Stimulated activated CD4-positive, alpha-beta T cell treated with anti-CD3 and anti-CD28 coated beads, TNF-alpha, amount 100 ng/mL, for 24 hours (primary cell): ENCODE results near the gene DEXI.
A peak's percentile ranks its signal among the peaks of the same experiment; 100 is the strongest.
"Not testable (repeated sequence)": the region's sequence is repeated elsewhere in the genome, so short reads cannot be mapped to it uniquely, and the experiment has no call there.

ENCODE experiments used
- DNase-seq, 3 experiments: peaks; one replicate each; pipeline ENCODE4 v3.0.0-alpha.2; 2020; ENCODE audit warnings: low read depth in 3 of 3

Gene DEXI

DNA sequence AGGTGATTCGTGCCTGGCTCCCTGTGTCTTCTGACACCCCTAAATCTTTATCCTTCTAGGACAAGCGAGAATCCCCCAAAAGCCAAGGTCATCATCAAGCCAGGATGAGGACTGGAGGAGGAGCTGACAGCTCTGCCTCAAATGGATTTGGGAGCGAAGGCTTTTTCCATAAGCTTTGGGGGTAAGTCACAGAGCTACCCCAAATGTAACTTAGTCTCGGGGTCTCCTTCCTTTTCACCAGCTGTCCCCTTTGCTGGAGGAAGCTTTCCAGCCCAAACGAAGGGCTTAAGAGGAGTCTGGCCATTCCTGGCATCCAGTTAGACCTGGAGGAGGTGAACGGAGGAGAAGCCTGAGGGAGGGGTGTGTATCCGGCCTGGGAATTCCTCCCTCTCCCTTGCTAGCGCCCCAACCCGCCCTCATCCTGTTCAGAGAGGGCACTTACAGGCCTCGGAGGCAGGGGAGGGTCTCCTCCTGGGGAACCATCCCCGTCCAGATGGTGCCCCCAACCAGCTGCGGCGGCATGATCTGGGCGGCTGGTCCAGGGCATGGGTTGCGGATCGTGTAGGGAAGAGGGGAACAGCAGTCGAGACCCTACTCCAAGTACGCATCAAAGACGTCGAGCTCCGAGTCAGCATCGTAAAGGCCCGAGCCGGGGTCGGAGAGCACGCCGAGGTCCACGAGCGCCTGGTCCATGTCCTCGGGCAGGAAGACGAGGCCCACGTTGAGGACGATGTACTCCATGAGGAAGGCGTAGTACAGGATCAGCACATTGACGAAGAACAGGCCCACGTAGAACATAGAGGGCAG, 938 bp downstream of the DEXI start:
- no peak for DNase-seq

DNA sequence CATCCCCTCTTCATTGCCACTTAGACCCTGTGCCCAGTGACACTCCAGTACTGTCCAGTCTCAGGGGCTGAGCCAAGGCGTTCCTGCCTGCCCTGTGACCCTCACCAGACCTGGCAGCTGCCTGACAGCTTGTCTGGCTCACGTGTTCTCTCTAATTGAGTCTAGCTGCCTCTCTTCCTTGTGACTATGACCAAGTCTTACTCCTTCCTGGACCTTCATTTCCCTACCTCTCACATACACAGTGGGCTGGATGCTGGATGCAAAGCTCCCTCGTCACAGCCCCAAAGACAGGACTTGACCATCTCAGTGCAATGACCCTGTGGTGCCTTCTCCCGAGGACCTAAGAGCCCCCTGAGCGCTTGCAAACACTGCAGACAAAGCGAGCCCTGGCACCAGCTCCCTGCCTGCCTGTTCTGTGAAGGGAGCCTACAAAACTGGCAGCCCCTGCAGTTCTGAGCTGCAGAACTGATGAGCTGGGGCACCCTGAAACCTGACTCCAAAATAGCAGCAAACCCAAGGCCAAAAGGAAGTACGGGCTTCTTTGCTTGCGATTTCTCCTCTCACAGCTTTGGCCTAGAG, 1.7 kb downstream of the DEXI start:
- no peak for DNase-seq

DNA sequence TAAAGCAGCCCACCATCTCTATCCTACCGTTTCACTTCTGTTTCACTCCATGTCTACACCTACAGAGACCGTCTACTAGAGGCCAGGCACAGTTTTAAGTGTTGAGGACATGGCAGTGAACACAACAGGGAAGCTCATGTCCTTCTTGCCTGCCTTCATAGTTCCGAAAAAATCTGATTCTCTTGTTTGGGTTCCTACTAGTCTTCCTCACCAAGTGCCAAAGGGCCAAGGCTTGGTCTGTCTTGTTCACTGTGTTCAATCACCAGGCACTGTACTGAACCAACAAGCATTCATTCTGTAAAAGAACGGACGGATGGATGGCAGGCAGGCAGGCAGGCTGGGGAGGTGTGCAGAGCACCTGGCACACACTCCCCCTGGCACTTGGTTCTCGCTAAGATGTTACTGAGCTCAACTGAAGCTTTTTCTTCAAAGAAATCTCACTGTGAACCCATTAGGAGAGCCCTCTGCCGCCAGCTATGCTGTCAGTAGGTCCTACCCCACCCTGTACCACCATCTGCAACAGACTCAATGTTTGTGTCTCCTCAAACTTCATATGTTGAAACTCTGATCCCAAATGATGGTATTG, 2.5 kb downstream of the DEXI start:
- no peak for DNase-seq

DNA sequence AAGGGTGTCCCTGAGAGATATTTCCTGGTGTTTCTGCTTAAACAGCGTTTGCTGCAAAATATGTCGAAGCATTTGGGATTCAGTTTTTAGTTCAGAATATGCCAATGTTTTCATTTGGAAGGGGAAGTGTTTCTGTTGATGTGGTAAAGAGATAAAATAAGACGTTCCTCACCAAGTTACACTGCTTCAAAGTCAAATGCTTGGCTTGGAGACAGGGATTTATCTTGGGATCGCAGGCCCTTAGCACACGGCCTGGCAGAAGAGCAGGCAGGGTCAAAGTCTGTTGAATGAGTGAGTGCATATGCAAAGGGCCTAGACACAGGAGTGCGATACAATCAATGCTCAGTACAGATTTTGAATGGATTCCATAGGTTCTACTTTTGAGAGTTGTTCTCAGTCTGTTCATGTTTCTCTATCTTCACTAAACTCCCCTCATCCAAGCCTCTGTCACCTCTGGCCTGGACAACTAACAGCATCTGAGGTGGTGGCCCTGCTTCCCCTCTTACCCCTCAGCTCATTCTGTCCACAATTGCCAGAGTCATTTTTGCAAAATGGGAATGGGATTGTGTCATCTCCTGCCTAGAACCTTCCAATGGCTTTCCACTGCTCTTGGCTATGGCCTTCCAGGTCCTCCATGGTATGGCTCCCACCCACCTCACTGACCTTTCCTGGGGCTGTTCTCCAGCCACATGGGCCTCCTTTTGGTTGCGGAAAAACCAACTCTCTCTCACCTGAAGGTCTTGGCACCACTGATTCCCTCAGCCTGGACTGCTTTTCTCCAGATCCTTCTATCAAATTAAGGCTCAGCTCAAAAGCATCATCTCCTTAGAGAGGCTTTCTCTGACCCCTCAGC, 3.2 kb downstream of the DEXI start:
- DNase-seq, result no peak

DNA sequence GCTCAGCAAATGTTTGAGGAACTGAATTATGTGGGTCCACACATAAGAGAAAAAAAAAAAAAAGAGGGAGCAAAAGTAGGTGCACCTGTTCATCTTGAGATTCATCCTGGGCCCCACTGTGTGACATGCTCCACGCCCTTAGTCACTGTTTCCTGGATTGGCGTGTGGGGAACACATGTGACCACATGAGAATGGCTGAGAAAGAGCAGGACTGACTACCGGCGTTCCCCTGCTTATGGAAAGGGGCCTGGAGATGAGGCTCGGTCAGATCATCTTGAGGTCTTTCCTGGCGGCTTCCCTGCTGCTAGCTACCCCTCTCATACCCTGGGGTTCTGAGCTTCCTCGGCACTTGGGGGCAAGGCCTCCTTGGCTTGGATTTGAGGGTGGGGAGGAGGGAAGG, 3.9 kb downstream of the DEXI start:
- DNase-seq, result peak in 1 of 3 experiments; percentile 46

DNA sequence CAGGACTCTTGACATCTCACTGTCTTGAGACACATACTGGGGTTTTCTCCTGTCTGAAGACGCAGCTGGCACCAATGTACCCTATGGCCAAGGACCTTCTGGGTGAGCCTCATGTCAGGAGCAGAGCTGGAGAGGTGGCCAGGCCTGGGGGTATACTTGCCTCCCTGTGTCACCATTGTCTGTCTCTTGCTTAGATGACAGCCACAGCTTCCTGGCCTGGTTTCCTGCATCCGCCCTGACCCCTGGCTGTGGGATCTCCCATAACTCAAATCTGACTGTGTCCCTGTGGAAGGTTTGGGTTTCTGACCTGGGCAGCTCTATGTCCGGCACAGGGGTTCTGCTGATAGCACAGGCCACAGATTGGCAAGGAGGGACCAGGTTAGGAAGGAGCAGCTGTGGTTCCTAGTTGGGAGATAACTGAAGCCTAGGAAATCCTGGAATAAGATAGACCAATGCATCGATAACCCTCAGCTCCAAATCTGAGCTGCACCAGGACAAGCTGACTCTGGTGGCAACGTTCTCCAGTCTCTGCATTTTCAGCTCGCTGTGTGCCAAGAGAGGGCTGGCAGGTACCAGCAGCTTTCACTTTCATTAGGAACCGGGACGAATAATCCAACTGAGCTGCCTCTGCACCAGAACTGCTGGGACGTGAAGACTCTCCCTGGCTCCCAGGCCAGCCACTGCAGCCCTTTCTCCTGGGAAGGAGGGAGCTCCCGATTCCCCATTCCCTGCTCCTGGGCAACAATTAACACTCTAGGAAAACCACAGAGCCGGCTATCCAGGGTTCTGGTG, 5.0 kb downstream of the DEXI start:
- DNase-seq, result no peak

DNA sequence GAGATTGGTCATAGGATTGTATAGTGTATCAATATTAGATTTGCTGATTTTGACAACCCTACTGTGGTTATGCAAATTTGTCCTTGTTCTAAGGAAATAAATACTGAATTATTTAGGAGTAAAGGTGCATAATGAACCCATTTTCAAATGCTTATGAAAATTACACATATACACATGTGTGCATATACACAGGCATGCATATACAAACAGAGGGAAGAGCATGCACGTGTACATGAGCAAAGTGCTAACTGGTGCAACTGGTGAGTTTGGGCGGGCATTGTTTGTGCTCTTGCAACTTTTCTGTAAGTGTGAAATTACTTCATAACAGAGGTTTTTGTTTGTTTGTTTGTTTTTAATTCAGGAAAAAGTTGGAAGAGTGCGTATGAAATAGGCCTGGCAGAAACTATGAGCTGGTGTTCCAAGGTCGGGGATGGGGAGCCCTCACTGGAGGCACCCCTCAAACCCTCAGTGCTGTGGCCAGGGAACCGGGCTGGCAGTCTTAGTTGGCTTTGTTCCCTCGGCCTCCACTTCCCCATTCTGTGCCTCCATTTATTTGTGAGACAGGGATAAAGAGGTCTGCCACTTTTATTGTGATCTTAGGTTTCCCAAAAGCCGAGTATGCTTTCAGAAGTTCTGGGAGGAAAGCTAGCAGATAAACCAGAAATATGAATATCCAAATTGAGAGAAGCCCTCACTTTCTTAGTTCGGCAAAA, 5.8 kb downstream of the DEXI start:
- no peak for DNase-seq

DNA sequence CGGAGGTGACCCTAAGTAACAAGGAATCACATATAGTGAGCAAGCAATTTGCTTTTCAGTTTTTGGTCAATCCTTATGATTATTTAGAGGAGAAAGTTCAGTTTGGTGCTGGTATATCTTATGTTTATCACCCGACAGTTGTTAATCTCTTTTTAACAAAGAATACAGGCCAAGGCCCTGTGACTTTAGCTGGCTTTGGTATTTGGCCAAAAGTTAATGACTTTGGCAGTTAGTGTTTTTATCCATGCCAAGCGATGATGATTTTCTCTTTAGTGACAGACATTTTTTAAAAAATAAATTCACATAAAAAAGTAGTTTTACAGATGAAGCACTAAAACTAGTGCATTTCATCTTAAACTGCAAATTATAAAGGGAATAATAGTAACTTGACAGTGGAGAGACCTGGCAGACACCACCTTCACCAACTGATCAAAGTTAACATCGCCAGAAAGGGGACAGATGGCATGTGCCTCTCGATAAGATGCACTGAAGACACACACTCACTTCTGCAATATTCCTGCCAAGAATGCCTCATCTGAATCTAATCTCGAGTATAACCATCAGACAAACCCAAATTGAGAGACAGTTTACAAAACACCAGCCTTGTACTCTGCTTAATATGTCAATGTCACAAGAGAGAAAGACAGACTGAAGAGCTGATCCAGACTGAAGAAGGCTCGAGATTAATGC, 6.9 kb downstream of the DEXI start:
- DNase-seq, result no peak

DNA sequence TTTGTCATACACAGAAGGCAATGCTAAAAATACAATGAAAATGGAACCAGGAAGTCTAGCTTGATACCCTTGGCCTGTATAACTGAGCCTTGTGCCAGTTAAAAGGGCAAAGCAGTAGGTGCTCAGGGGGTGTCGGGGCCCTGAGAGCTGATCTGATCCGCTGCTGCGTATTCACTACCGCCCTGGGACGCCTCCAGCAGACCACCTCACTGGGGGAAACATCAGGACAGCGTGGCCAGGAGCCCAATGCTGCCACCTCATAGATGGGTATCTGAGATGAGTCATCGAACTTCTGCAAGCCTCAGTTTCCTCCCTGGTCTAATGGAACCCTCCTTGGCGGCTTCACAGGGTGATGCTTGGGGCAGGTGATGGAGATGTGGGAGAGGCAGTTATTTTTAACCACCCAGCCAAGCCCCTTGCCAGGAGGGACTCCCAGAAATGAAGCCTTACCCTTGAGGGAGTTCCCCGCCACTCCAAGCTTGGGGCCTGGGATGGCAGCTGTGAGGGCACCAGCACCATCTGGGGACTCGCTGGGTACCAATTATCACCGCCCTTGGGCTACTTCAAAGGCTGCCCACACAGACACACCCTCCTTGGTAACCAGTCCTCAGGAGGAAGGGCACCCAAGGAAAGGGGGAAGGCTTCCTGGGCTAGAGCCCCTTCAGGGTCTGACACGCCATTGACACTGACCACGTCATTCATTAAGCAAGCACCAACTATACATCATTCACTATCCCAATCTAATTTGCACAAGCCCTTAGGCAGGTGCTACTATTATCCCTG, 7.8 kb downstream of the DEXI start:
- DNase-seq, result no peak

DNA sequence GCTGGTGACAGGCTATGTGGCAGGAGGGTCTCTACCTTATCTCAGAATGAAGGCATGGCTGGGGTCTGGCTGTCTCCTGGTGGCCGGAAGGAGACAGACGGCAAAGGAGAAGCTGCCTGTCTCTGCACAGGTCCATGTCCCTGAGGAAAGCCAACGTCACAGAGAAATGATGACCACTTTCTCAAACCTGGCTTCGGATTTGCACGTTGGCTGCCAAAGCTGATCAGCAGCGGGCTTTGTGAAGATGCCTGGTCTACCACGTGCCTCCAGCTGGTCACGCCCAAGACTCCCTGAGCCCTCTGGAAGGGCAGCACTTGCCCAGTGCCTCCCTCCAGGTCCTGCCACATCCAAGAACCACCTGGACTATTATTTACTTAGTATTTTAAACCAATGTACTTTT, 8.4 kb downstream of the DEXI start:
- DNase-seq, result no peak

DNA sequence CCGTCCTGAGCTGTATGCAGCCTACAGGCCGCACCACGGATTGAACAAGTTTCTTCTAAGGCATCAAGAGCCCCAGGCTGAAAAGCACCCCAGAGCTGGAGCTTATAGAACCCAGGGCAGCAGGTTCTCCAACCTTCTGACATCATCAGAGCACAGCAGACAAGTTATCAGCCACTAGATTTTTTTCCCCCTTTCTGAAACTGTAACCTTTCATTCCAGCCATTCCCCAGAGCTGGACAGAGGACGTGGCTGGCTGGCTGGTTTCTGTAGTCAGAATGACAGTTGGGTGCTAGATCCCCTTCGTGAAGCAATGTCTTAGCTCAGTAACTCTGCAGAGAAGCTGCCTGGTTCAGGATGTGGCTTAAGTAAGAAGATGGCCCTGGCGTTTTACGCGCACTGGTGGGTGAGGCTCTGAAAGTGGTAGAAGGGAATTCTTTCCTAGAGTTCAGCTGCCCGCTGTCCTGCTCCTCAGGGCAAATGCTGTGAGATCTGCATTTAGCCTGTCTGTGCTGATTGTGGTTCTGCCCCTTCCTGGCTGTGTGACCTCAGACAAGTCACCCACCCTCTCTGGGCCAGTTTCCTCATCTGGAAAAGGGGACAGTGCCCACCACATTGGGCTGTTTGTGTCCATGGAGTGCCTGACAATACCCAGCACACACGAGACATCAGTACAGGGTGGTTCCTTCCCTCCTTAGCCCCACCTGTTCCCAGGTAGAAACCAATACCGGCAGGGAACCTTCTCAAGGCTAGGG, 9.1 kb downstream of the DEXI start:
- no peak for DNase-seq

DNA sequence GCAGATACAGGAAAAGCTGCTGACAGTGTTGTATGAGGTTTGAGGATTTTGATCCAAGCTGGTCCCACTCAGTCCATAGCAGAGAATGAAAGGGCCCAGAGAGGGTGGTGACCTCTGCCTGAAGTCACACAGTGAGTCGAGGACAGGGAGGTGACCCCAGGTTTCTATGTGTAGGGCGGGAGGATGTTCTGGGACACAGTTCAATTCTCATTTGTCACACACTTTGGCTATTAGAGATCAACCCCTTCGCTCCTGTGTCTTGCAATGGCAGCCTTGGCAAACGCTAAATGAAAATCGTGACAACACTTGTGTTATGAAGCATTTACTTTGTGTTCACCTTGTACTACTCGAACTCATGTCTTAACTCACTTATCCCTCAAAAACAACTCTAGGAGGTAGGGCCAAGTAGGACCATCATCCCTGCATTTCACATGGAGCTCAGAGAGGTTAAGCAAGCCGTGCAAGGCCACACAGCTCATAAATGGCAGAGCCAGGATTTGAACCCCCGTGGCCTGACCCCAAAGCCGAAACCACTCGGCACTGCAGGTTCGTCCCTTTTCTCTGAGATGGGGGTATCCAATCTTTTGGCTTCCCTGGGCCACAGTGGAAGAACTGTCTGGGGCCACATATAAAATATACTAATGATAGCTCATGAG, 10.2 kb downstream of the DEXI start:
- no peak for DNase-seq

DNA sequence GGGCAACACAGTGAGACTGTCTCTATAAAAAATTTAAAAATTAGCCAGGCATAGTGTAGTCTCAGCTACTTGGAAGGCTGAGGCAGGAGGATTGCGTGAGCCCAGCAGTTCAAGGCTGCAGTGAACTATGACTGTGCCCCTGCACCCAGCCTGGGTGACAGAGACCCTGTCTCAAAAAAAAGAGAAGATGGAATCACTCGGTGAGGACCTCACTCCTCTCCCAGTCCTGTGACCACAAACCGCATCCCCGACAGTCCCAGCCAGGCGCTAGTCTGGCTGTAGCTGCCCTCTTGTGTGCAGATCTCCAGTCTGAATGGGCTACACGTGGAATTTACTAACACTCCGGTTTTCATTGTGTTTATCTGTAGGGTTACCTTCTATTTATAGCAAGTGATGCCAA, 11.1 kb downstream of the DEXI start:
- DNase-seq, result no peak

DNA sequence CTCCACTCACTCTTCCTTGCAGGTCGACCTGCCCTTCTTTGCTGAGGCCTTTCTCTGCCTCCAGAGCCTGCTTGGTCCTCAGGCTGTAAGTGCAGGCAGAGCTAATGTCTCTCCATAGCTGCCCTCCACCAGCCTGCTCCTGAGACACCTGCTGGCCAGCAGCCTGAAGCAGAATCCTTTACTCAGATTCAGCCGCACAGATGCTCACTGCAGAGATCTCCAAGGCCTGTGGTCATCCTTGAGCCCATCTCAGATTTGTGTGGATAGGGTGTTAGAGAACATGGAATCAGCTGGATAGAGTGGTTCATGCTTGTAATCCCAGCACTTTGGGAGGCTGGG, 11.5 kb downstream of the DEXI start:
- no peak for DNase-seq

DNA sequence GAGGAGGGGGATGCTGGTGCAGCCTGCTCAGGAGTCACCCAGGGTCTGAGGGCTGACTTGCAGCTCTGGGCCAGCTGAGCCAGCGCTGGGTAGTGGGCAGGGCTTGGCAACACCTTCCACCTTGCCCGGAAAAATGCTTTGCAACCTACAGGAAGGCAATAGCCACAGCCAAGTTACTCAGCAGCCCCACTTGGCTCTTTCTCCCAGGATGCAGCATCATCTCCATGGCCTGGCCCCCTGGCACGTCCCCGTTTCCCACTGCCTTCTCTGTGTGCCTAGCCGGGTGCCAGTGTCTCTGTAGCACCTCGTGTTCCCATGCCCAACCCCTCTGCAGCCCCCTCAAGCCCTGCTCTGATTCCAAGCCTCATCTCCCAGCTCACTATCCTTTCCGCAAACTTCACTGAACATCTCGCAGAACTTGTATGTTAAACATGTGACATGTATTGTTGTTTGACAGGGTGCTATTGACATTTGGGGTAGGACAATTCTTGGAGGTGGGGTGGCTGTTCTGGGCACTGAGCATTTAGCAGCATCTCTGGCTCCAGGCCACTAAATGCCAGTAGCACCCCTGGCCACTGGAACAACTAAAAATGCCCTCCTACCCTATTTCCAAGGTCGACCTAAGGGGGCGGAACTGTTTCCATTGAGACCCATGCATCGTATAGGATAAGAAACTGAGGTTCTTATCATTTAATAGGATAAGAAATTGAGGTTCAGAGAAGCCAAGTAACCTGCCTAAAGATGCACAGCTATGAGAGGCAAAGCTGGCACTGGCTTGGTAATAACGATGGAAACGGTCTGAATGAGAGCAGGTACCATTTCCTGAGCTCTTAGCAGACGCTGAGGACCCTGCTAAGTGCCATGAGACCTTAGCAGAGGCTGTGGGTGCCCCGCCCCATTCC, 12.2 kb downstream of the DEXI start:
- DNase-seq, result no peak

DNA sequence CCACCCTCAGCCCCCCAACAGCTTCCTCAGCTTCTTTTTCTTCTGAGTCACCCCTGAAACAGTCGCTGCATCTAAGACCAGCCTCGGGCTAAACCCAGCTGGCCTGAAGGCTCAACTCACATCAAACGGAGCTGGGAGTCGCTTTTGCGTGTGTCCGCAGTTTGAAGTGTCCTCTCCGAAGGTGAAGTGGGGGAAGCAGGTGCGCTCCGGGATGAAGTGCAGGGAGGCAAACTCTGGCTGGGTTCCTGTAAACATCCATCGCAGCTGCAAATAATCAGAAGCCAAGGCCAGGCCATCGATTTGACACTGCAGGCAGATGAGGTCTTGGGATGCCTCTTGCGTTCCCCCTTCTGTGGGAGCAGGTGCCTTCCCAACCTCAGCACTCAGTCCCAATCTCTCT, 13.2 kb downstream of the DEXI start:
- not testable (repeated sequence) for DNase-seq

DNA sequence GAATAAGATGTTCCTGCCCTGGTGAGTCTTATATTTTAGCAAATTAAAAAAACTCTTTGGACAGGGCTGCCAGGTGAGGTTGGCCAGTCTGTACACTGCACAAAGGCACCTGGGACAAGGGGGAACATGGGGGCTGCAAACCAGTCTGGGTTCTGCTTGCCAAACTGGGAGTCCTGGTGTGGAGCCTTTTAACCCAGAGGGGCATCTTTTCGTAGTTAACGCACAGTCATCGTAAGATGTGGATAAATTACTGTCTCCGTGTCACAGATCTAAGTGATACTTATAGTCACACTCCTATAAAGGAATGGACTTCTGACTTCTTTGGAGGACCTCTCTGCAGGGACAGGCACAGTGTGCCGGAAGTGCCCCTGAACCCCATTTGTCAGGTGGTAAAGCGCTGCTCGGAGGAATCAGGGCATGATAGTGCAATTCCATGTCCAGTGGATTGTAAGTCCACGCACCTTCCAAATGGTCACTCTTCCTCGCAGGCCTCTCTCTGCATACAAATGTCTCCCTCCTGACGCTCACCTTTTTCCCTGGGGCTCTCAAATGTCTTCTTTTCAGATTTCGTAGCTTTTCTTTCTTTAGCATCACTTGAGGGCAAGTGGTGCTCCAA, 14.7 kb downstream of the DEXI start:
- DNase-seq, result no peak
